Measurements from ENCODE around the gene URI1. TPM values are rescaled to one million over a fixed set of nuclear protein-coding genes. Genes with fewer than 3 reads are reported as not detected.

The URI1 gene
- total RNA-seq, 4 donors from 2014 or later: 19.3 to 68.3 (median 43.6) TPM

DNA sequence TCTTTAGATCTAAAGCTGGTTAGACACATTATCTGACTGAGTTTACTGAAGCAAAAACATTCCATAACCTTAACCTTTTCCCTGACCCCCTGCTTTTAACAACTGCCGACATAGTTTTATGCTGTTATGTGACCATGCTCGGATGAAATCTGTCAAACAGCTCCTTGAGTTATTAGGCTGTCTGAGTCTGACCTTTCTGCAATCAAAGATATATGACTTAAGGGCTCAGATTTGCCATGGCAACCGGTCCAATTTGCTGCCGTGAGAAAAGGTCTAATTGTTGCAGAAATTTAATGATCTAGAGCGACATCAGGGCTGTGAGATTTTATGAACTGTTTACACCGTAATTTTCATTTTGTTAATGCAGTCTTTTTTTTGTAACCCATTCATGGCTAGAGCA lies 61.8 kb downstream of the URI1 start:
- Histone ChIP-seq H3K36me3 (peaks cover 0 to 41% (median 0%) of the 10 kb centered on the region in 3 donors), H3K4me3 (no peak overlapping the region), H3K27me3 (no peaks in the 10 kb centered on the region), H3K27ac (no peak overlapping the region), H3K9me3 (peaks cover 0 to 9% (median 0%) of the 10 kb centered on the region in 3 donors), H3K4me1 (no peaks in the 10 kb centered on the region)
- intact Hi-C loops (cut with DNase I): no loop called here
- no peak for DNase-seq
- WGBS, 2 donors: 84 to 86% methylated on average over 6 of the region's 6 CpGs
- TF ChIP-seq, protein P1, sequence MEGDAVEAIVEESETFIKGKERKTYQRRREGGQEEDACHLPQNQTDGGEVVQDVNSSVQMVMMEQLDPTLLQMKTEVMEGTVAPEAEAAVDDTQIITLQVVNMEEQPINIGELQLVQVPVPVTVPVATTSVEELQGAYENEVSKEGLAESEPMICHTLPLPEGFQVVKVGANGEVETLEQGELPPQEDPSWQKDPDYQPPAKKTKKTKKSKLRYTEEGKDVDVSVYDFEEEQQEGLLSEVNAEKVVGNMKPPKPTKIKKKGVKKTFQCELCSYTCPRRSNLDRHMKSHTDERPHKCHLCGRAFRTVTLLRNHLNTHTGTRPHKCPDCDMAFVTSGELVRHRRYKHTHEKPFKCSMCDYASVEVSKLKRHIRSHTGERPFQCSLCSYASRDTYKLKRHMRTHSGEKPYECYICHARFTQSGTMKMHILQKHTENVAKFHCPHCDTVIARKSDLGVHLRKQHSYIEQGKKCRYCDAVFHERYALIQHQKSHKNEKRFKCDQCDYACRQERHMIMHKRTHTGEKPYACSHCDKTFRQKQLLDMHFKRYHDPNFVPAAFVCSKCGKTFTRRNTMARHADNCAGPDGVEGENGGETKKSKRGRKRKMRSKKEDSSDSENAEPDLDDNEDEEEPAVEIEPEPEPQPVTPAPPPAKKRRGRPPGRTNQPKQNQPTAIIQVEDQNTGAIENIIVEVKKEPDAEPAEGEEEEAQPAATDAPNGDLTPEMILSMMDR (IDR thresholded peaks at IDR 0.05): no peak
- TF ChIP-seq POLR2A (IDR thresholded peaks at IDR 0.05): no peak

DNA sequence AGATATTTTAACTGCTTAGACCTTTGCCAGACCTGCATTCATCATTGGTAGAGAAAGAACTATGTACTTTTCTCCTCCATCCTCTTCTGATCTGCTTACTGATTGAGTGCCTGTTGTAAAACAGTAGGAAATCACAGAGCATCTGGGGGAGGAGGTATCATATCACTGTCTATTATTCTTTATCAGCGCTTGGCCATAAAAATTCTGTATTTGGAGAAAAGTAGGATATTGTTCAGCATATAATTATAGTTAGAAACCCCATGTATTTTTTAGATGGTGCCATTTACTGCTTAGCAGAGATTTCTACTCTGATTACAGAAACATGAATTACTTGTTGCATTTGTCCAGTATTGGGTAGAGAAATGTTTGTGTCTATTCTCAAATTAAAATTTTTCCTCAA lies 62.4 kb downstream of the URI1 start:
- TF ChIP-seq, protein P1 (IDR thresholded peaks at IDR 0.05): no peak
- no peak for TF ChIP-seq POLR2A (IDR thresholded peaks at IDR 0.05)
- no peaks in the 10 kb centered on the region for H3K4me1 ChIP-seq
- DNase-seq: no peak
- H3K36me3 ChIP-seq: peaks cover 0 to 41% (median 0%) of the 10 kb centered on the region in 3 donors
- intact Hi-C loops (cut with DNase I): no loop called here
- H3K9me3 ChIP-seq: peaks cover 0 to 6% (median 0%) of the 10 kb centered on the region in 3 donors
- H3K4me3 ChIP-seq: no peak overlapping the region
- WGBS, 2 donors: 100% methylated on average over 1 of the region's 1 CpG
- no peak overlapping the region for H3K27ac ChIP-seq
- no peaks in the 10 kb centered on the region for H3K27me3 ChIP-seq

DNA sequence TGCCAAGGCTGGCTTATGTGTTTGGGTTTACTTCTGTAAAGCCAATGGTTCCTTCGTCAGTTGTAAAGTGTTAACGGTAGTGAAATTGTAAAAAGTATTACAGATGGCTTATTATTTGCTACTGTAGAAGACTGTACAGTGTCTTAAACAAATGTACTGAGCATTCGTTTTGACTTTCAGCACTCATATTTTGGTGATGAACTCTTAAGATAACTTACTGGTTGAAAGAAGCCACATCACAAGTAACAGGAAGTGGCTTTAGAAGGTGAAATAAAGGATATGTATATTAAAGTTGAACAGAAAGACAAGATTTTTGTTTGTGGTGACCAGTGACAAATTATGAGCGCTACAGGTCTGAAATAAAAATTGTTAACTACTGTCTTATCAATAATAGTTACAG lies 64.2 kb downstream of the URI1 start:
- Histone ChIP-seq H3K4me1 (no peaks in the 10 kb centered on the region), H3K4me3 (no peak overlapping the region), H3K9me3 (peaks cover 0 to under 1% (median 0%) of the 10 kb centered on the region in 3 donors), H3K36me3 (peaks cover 0 to 47% (median 0%) of the 10 kb centered on the region in 3 donors), H3K27me3 (no peaks in the 10 kb centered on the region), H3K27ac (no peak overlapping the region)
- DNase-seq: no peak
- TF ChIP-seq POLR2A (IDR thresholded peaks at IDR 0.05): no peak
- TF ChIP-seq, protein P1 (IDR thresholded peaks at IDR 0.05): no peak
- WGBS, 2 donors: 85 to 89% methylated on average over 4 of the region's 4 CpGs
- intact Hi-C loops (cut with DNase I): no loop called here

DNA sequence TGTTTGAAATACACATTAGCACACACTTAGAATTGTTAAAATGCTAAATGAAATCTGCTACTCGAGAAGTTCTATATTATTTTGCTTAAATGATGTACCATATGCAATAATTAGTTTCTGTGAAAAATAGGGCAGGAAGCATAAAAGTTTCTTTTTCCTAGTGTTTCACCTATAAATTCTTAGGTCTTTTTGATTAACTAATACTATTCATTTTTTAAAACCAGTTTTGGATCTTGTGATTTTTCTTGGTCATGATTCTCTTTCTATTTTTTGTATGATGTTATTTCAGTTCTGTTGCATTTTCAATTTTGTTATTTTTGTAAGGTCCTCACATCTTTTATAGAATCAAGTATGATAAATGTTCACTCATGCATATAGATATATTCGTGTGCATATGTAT lies 66.1 kb downstream of the URI1 start:
- H3K27me3 ChIP-seq: no peaks in the 10 kb centered on the region
- peaks cover 0 to 66% (median 0%) of the 10 kb centered on the region in 3 donors for H3K36me3 ChIP-seq
- H3K4me1 ChIP-seq: no peaks in the 10 kb centered on the region
- H3K4me3 ChIP-seq: no peak overlapping the region
- intact Hi-C loops (cut with DNase I): no loop called here
- TF ChIP-seq, protein P1 (IDR thresholded peaks at IDR 0.05): no peak
- TF ChIP-seq POLR2A (IDR thresholded peaks at IDR 0.05): no peak
- no peak for DNase-seq
- H3K27ac ChIP-seq: no peak overlapping the region
- no peaks in the 10 kb centered on the region for H3K9me3 ChIP-seq
- 89 to 99% methylated on average over 2 of the region's 2 CpGs for WGBS, 2 donors

DNA sequence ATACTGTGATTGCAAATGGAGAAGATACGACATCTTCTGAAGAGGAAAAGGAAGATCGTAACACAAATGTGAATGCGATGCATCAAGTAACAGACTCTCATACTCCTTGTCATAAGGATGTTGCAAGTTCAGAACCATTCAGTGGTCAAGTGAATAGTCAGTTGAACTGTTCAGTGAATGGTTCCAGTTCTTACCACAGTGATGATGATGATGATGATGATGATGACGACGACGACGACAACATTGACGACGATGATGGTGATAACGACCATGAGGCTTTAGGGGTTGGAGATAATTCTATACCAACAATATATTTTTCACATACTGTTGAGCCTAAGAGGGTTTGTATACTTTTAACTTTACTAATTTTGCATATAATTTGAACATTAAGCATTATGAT lies 67.0 kb downstream of the URI1 start:
- Histone ChIP-seq H3K36me3 (peaks cover 0 to 75% (median 0%) of the 10 kb centered on the region in 3 donors), H3K4me1 (no peaks in the 10 kb centered on the region), H3K9me3 (no peaks in the 10 kb centered on the region), H3K4me3 (no peak overlapping the region), H3K27ac (no peak overlapping the region), H3K27me3 (no peaks in the 10 kb centered on the region)
- no peak for DNase-seq
- WGBS, 2 donors: 98% methylated on average over 10 of the region's 10 CpGs
- intact Hi-C loops (cut with DNase I): no loop called here
- no peak for TF ChIP-seq POLR2A (IDR thresholded peaks at IDR 0.05)
- TF ChIP-seq, protein P1 (IDR thresholded peaks at IDR 0.05): no peak
